ENCODE measurements around the gene TSPAN12.

GRCh38 chr7:120738816-120739215, 119.1 kb downstream of the TSPAN12 start:
- TF ChIP-seq CTCF (IDR thresholded peaks at IDR 0.05; ENCODE audit: insufficient read depth, low read depth, low read length) (no peak), EZH2 (IDR thresholded peaks at IDR 0.05; ENCODE audit: insufficient read depth, low read length) (no peak)

All from astrocyte (in vitro differentiated cells and primary cell).